Brain microvascular endothelial cell (primary cell): ENCODE results near the gene BMP7.

Experiments
- DNase-seq: peaks from one replicate; pipeline ENCODE4 v3.0.0-alpha.2; 2020
- H3K27ac ChIP-seq: fragments of 250-450 bp; sonication (Bioruptor Pico); 2 replicates; pipeline ENCODE4 v1.5.1; 2020; ENCODE audit warnings: mild to moderate bottlenecking, moderate library complexity
- H3K27me3 ChIP-seq: fragments of 250-450 bp; sonication (Bioruptor Pico); replicated peaks from 2 replicates; pipeline ENCODE4 v1.5.1; 2020; ENCODE audit warnings: mild to moderate bottlenecking
- H3K36me3 ChIP-seq: fragments of 250-450 bp; sonication (Bioruptor Pico); replicated peaks from 2 replicates; pipeline ENCODE4 v1.5.1; 2020; ENCODE audit warnings: mild to moderate bottlenecking
- H3K4me3 ChIP-seq: 2 replicates; pipeline ENCODE4 v1.5.1; 2011; ENCODE audit warnings: low read depth, mild to moderate bottlenecking, control low read depth, low read length, moderate library complexity
- in situ Hi-C: cut with HindIII; loops from 2 replicates; pipeline ENCODE4 v1.10.0; 2017; ENCODE audit warnings: low sequenced_read_pairs, low pct_ligation_motif_present
- TF ChIP-seq, protein P1 (sequence below): IDR thresholded peaks from 2 replicates; pipeline ENCODE4 v1.5.1; 2011; ENCODE audit warnings: low read depth, mild to moderate bottlenecking, moderate library complexity, low read length, control low read depth, inconsistent platforms; ENCODE audit errors: missing control alignments

The BMP7 gene

DNA sequence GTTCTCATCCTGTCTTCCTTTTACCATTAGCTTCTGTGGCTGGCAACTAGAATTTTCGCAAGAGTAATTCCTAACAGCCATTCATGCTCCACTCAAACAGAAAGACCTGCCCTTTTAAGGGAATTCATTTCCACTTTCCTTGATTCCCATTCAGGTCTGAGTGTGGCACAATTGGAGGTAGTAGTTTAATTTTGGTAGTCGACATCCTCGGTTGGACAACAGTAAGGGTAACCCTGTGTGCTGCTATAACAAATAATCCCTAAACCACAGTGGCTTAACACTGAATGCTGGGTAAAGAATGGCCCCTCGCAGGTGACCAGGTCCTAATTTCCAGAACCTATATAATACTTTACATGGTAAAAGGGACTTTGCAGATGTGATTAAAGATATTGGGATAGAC lies 142.9 kb downstream of the BMP7 start:
- H3K27me3 ChIP-seq, result no peaks in the 10 kb centered on the region
- in situ Hi-C loops, result no loop called here
- DNase-seq, result no peak
- TF ChIP-seq, protein P1, sequence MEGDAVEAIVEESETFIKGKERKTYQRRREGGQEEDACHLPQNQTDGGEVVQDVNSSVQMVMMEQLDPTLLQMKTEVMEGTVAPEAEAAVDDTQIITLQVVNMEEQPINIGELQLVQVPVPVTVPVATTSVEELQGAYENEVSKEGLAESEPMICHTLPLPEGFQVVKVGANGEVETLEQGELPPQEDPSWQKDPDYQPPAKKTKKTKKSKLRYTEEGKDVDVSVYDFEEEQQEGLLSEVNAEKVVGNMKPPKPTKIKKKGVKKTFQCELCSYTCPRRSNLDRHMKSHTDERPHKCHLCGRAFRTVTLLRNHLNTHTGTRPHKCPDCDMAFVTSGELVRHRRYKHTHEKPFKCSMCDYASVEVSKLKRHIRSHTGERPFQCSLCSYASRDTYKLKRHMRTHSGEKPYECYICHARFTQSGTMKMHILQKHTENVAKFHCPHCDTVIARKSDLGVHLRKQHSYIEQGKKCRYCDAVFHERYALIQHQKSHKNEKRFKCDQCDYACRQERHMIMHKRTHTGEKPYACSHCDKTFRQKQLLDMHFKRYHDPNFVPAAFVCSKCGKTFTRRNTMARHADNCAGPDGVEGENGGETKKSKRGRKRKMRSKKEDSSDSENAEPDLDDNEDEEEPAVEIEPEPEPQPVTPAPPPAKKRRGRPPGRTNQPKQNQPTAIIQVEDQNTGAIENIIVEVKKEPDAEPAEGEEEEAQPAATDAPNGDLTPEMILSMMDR, result no peak
- H3K27ac ChIP-seq, result no peak overlapping the region
- no peaks in the 10 kb centered on the region for H3K36me3 ChIP-seq
- no peak overlapping the region for H3K4me3 ChIP-seq

- no peaks in the 10 kb centered on the region for H3K36me3 ChIP-seq
- TF ChIP-seq, protein P1, result no peak
- in situ Hi-C loops, result no loop called here
- H3K27ac ChIP-seq, result no peak overlapping the region
- no peak overlapping the region for H3K4me3 ChIP-seq
- H3K27me3 ChIP-seq, result no peaks in the 10 kb centered on the region
- DNase-seq, result no peak
Measured at GRCh38 chr20:57122536-57123489, 143.6 kb downstream of the BMP7 start.

- no peak overlapping the region for H3K4me3 ChIP-seq
- H3K27me3 ChIP-seq, result no peaks in the 10 kb centered on the region
- DNase-seq, result no peak
- H3K36me3 ChIP-seq, result no peaks in the 10 kb centered on the region
- TF ChIP-seq, protein P1, result no peak
- in situ Hi-C loops, result no loop called here
- H3K27ac ChIP-seq, result no peak overlapping the region
Measured at GRCh38 chr20:57118964-57119363, 147.5 kb downstream of the BMP7 start.
